Panc1 (cell line): ENCODE data around the gene C3orf33. TPM values are rescaled to one million over a fixed set of nuclear protein-coding genes. Genes with fewer than 3 reads are reported as not detected.

ENCODE experiments used
- ATAC-seq: fragments of 200-7000 bp; cut with Tn5 transposase; 2 replicates; pipeline ENCODE4 v1.9.1; 2020; ENCODE audit warnings: mild to moderate bottlenecking, moderate library complexity
- BruUV-seq: library from RNA; stranded (reverse); fragments of 400-500 nt; replicated peaks from 2 replicates; lab custom pipeline; 2021; lab: Mats Ljungman, UMichigan
- CTCF ChIA-PET: fragments of 300-600 bp; sonication (Branson Sonifier 250); formaldehyde crosslinking; loops from one replicate; lab custom pipeline; 2022; ENCODE audit warnings: antibody characterized with exemption; lab: Charles Lee
- POLR2A ChIA-PET: fragments of 300-600 bp; sonication (Branson Sonifier 250); formaldehyde crosslinking; loops from one replicate; lab custom pipeline; 2022; ENCODE audit warnings: antibody characterized with exemption; lab: Charles Lee
- DNase-seq: peaks from one replicate; pipeline ENCODE4 v3.0.0-alpha.2; 2010; ENCODE audit warnings: low read depth, low spot score
- H3K27ac ChIP-seq: 2 replicates; pipeline ENCODE4 v1.5.1; 2011; ENCODE audit warnings: mild to moderate bottlenecking, low read length, inconsistent platforms
- H3K27me3 ChIP-seq: fragments of 200-500 bp; sonication (Bioruptor generic); 2 replicates; pipeline ENCODE4 v1.6.0; 2014; ENCODE audit warnings: low read length, inconsistent platforms; ENCODE audit not compliant: control insufficient read depth, insufficient read depth
- H3K36me3 ChIP-seq: fragments of 200-500 bp; sonication (Bioruptor generic); 2 replicates; pipeline ENCODE4 v1.5.1; 2014; ENCODE audit warnings: inconsistent platforms, mild to moderate bottlenecking, low read length, moderate library complexity; ENCODE audit not compliant: control insufficient read depth, insufficient read depth
- H3K4me1 ChIP-seq: 2 replicates; pipeline ENCODE4 v1.5.1; 2011; ENCODE audit warnings: inconsistent platforms, mild to moderate bottlenecking, low read length, moderate library complexity; ENCODE audit not compliant: control insufficient read depth, insufficient read depth
- H3K4me3 ChIP-seq, 2 experiments: 2 replicates each; pipeline ENCODE4 v1.5.1; 2011 to 2012; ENCODE audit warnings: low read depth in 2 of 2, low read length in 2 of 2, mild to moderate bottlenecking in 2 of 2, inconsistent platforms in 1 of 2, moderate library complexity in 1 of 2
- H3K9me3 ChIP-seq: fragments of 200-500 bp; sonication (Bioruptor generic); 2 replicates; pipeline ENCODE4 v1.5.1; 2014; ENCODE audit warnings: low read depth, mild to moderate bottlenecking, inconsistent platforms, low read length, moderate library complexity; ENCODE audit not compliant: control insufficient read depth, insufficient read depth
- CTCF ChIP-seq: fragments of 450-650 bp; IDR thresholded peaks from 2 replicates; pipeline ENCODE4 v1.5.1; 2017; ENCODE audit warnings: mild to moderate bottlenecking
- POLR2AphosphoS5 ChIP-seq: IDR thresholded peaks from 2 replicates; pipeline ENCODE4 v1.6.1; 2012; ENCODE audit warnings: mild to moderate bottlenecking, low read depth, low read length, moderate library complexity
- SIN3A ChIP-seq: IDR thresholded peaks from 2 replicates; pipeline ENCODE4 v1.6.1; 2012; ENCODE audit warnings: low read depth, mild to moderate bottlenecking, low read length, moderate library complexity, borderline replicate concordance; ENCODE audit not compliant: insufficient read depth
- TCF7L2 ChIP-seq: IDR thresholded peaks from 2 replicates; pipeline ENCODE4 v1.6.1; 2011; ENCODE audit warnings: mild to moderate bottlenecking, low read depth, low read length, inconsistent platforms
- in situ Hi-C: cut with HindIII; loops from 2 replicates; pipeline ENCODE4 v1.10.0; 2016; ENCODE audit warnings: low sequenced_read_pairs, low pct_unique_long_range_greater_than_20kb
- intact Hi-C: fragments of 100-400 bp; cut with micrococcal nuclease; formaldehyde crosslinking; loops from one replicate; pipeline ENCODE4 v1.10.0; 2022; ENCODE audit not compliant: unreplicated experiment
- total RNA-seq: library from RNA; stranded (reverse); gene quantifications from one replicate; pipeline ENCODE4 v1.2.1, GENCODE V29; 2021; ENCODE audit not compliant: unreplicated experiment
- TF ChIP-seq, protein P1 (sequence below), 2 experiments: IDR thresholded peaks; 2 replicates each; pipeline ENCODE4 v1.6.1; 2011 to 2012; ENCODE audit warnings: low read depth in 2 of 2, control low read depth in 1 of 2, low read length in 1 of 2, mild to moderate bottlenecking in 1 of 2, moderate library complexity in 1 of 2; ENCODE audit not compliant: insufficient read depth in 1 of 2

Gene C3orf33
- total RNA-seq, 1 experiment from 2014 or later = 3.2 TPM

DNA sequence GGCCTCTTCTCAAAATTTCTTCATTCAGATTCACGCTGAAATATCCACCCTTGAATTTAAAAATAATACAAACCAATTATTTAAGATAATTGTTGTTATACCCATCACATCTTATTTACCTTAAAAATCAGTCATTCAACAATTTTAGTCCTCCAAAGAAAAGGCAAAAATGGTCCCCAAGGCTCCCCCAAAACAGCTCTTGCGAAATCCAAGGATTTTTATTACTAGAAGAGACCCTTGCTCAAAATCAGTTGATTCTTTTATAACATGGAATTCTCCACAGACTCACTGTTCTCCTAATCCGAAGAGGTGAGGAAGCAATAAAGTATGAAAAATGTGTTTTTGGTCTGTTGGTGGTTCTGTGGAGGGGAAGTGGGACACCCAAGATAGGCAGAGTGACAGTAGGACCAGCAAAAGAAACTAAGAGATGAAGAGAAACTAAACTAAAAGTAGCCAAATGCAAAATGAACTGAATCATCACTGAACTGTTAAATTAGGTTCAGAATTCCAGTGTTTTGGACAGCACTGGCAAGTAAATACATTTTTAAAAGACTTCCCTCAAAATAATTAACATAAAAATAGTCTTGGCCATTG is 42.1 kb downstream of the C3orf33 start:
- no peaks in the 10 kb centered on the region for H3K9me3 ChIP-seq
- H3K27ac ChIP-seq = no peak overlapping the region
- H3K36me3 ChIP-seq = no peaks in the 10 kb centered on the region
- H3K4me1 ChIP-seq = no peaks in the 10 kb centered on the region
- ATAC-seq (no peak), DNase-seq (no peak)
- no peaks in the 10 kb centered on the region for H3K27me3 ChIP-seq
- BruUV-seq = no TSS peak
- H3K4me3 ChIP-seq = no peak overlapping the region
- TF ChIP-seq CTCF = no peak
- no peak for TF ChIP-seq SIN3A
- no peak for TF ChIP-seq POLR2AphosphoS5
- TF ChIP-seq, protein P1, sequence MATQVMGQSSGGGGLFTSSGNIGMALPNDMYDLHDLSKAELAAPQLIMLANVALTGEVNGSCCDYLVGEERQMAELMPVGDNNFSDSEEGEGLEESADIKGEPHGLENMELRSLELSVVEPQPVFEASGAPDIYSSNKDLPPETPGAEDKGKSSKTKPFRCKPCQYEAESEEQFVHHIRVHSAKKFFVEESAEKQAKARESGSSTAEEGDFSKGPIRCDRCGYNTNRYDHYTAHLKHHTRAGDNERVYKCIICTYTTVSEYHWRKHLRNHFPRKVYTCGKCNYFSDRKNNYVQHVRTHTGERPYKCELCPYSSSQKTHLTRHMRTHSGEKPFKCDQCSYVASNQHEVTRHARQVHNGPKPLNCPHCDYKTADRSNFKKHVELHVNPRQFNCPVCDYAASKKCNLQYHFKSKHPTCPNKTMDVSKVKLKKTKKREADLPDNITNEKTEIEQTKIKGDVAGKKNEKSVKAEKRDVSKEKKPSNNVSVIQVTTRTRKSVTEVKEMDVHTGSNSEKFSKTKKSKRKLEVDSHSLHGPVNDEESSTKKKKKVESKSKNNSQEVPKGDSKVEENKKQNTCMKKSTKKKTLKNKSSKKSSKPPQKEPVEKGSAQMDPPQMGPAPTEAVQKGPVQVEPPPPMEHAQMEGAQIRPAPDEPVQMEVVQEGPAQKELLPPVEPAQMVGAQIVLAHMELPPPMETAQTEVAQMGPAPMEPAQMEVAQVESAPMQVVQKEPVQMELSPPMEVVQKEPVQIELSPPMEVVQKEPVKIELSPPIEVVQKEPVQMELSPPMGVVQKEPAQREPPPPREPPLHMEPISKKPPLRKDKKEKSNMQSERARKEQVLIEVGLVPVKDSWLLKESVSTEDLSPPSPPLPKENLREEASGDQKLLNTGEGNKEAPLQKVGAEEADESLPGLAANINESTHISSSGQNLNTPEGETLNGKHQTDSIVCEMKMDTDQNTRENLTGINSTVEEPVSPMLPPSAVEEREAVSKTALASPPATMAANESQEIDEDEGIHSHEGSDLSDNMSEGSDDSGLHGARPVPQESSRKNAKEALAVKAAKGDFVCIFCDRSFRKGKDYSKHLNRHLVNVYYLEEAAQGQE (IDR thresholded peaks at IDR 0.05; ENCODE audit: insufficient read depth in 1 of 2, low read depth in 2 of 2, low read length in 1 of 2) = no peak
- TF ChIP-seq TCF7L2 = no peak
- POLR2A ChIA-PET = no interaction called here
- in situ Hi-C loops = no loop called here
- intact Hi-C loops = no loop called here
- CTCF ChIA-PET = no interaction called here

- H3K9me3 ChIP-seq = no peaks in the 10 kb centered on the region
- H3K36me3 ChIP-seq = no peaks in the 10 kb centered on the region
- DNase-seq (no peak), ATAC-seq (no peak)
- no peaks in the 10 kb centered on the region for H3K4me1 ChIP-seq
- H3K27ac ChIP-seq = no peak overlapping the region
- intact Hi-C loops = no loop called here
- POLR2A ChIA-PET = no interaction called here
- CTCF ChIA-PET = interaction anchor here (0.6 kb wide), 1 partner anchor 10 kb away, joined by 4 read pairs; no protein-coding TSS in a partner anchor
- no peak overlapping the region for H3K4me3 ChIP-seq
- TF ChIP-seq POLR2AphosphoS5 (no peak), SIN3A (no peak), TCF7L2 (no peak), CTCF (no peak)
- TF ChIP-seq, protein P1 (IDR thresholded peaks at IDR 0.05; ENCODE audit: insufficient read depth in 1 of 2, low read depth in 2 of 2, low read length in 1 of 2) = no peak
- BruUV-seq = no TSS peak
- in situ Hi-C loops = no loop called here
- H3K27me3 ChIP-seq = no peaks in the 10 kb centered on the region
These were observed 45.4 kb downstream of the C3orf33 start for GRCh38 chr3:155760653-155761052.
